IMR-90 (cell line): Measurements from ENCODE around the gene TEC. TPM values are rescaled to one million over a fixed set of nuclear protein-coding genes. Genes with fewer than 3 reads are reported as not detected.

Experiments used
- ATAC-seq: fragments of 200-7000 bp; cut with Tn5 transposase; 2 replicates; pipeline ENCODE4 v1.9.1; 2020; ENCODE audit warnings: low read depth, mild to moderate bottlenecking, moderate library complexity
- BruUV-seq: library from RNA; stranded (reverse); fragments of 400-500 nt; replicated peaks from 2 replicates; lab custom pipeline; 2021; lab: Mats Ljungman, UMichigan
- CTCF ChIA-PET: fragments of 300-600 bp; formaldehyde crosslinking; extraction: SDS; loops from one replicate; lab custom pipeline; 2021; ENCODE audit warnings: antibody characterized with exemption; lab: Yijun Ruan, JAX
- POLR2A ChIA-PET: fragments of 300-600 bp; sonication (Branson Sonifier 250); formaldehyde crosslinking; loops from one replicate; lab custom pipeline; 2022; ENCODE audit warnings: antibody characterized with exemption; ENCODE audit not compliant: unreplicated experiment; lab: Charles Lee
- DNase-seq: peaks from one replicate; pipeline ENCODE4 v3.0.0; 2013
- H2AFZ ChIP-seq: replicated peaks from 2 replicates; pipeline ENCODE3; 2013; ENCODE audit warnings: low read length, mild to moderate bottlenecking; ENCODE audit not compliant: poor library complexity
- H2AK5ac ChIP-seq: 2 replicates; pipeline ENCODE4 v1.6.1; 2013; ENCODE audit warnings: low read depth, low read length, inconsistent platforms
- H2AK9ac ChIP-seq: replicated peaks from 2 replicates; pipeline ENCODE3; 2013; ENCODE audit warnings: mild to moderate bottlenecking, low read depth, low read length, moderate library complexity; ENCODE audit not compliant: poor library complexity
- H2BK120ac ChIP-seq: 2 replicates; pipeline ENCODE4 v1.6.1; 2013; ENCODE audit warnings: low read depth, low read length, inconsistent platforms
- H2BK15ac ChIP-seq: 3 replicates; pipeline ENCODE4 v1.6.1; 2013; ENCODE audit warnings: low read depth, low read length, inconsistent platforms
- H2BK20ac ChIP-seq: 2 replicates; pipeline ENCODE4 v1.6.1; 2013; ENCODE audit warnings: low read depth, mild to moderate bottlenecking, inconsistent platforms, low read length, moderate library complexity
- H2BK5ac ChIP-seq: 2 replicates; pipeline ENCODE4 v1.6.1; 2013; ENCODE audit warnings: mild to moderate bottlenecking, low read depth, low read length, inconsistent platforms; ENCODE audit not compliant: poor library complexity, severe bottlenecking
- H3K14ac ChIP-seq: replicated peaks from 2 replicates; pipeline ENCODE4 v1.6.1; 2013; ENCODE audit warnings: low read depth, low read length, inconsistent platforms
- H3K18ac ChIP-seq: 2 replicates; pipeline ENCODE4 v1.6.1; 2013; ENCODE audit warnings: low read depth, low read length, control low read depth
- H3K23ac ChIP-seq: 2 replicates; pipeline ENCODE4 v1.6.1; 2013; ENCODE audit warnings: low read depth, low read length, inconsistent platforms
- H3K27ac ChIP-seq: 2 replicates; pipeline ENCODE4 v1.5.1; 2013; ENCODE audit warnings: mild to moderate bottlenecking, control low read depth, low read length; ENCODE audit not compliant: insufficient read depth
- H3K27me3 ChIP-seq: 2 replicates; pipeline ENCODE4 v1.6.1; 2013; ENCODE audit warnings: low read length; ENCODE audit not compliant: control insufficient read depth, insufficient read depth
- H3K36me3 ChIP-seq: 2 replicates; pipeline ENCODE4 v1.6.1; 2013; ENCODE audit warnings: low read length, mixed read lengths; ENCODE audit not compliant: control insufficient read depth, insufficient read depth
- H3K4ac ChIP-seq: 2 replicates; pipeline ENCODE4 v1.6.1; 2013; ENCODE audit warnings: low read depth, low read length, inconsistent platforms
- H3K4me1 ChIP-seq: 2 replicates; pipeline ENCODE4 v1.6.1; 2013; ENCODE audit warnings: low read length, mixed read lengths; ENCODE audit not compliant: control insufficient read depth, insufficient read depth
- H3K4me2 ChIP-seq: 2 replicates; pipeline ENCODE4 v1.6.1; 2013; ENCODE audit warnings: low read depth, mild to moderate bottlenecking, control low read depth, low read length, moderate library complexity
- H3K4me3 ChIP-seq: 2 replicates; pipeline ENCODE4 v1.5.1; 2013; ENCODE audit warnings: low read depth, mild to moderate bottlenecking, control low read depth, low read length, moderate library complexity; ENCODE audit not compliant: insufficient read depth
- H3K56ac ChIP-seq: 2 replicates; pipeline ENCODE4 v1.6.1; 2013; ENCODE audit warnings: low read length, inconsistent platforms; ENCODE audit not compliant: insufficient read depth; ENCODE audit errors: extremely low read depth
- H3K79me1 ChIP-seq, 2 experiments: 2 replicates each; pipeline ENCODE4 v1.6.1; 2013; ENCODE audit warnings: low read length in 2 of 2, inconsistent platforms in 1 of 2, low read depth in 1 of 2
- H3K9ac ChIP-seq: 2 replicates; pipeline ENCODE4 v1.6.1; 2013; ENCODE audit warnings: low read depth, low read length, control low read depth
- H3K9me1 ChIP-seq: 2 replicates; pipeline ENCODE4 v1.6.1; 2013; ENCODE audit warnings: low read length, inconsistent platforms; ENCODE audit not compliant: insufficient read depth
- H3K9me3 ChIP-seq: 2 replicates; pipeline ENCODE4 v1.6.1; 2013; ENCODE audit warnings: low read length; ENCODE audit not compliant: control insufficient read depth, insufficient read depth
- H4K20me1 ChIP-seq: 2 replicates; pipeline ENCODE4 v1.6.1; 2013; ENCODE audit warnings: low read length, inconsistent platforms; ENCODE audit not compliant: insufficient read depth
- H4K5ac ChIP-seq: 2 replicates; pipeline ENCODE4 v1.6.1; 2013; ENCODE audit warnings: mild to moderate bottlenecking, low read depth, low read length, control low read depth
- H4K8ac ChIP-seq, 2 experiments: 2 replicates each; pipeline ENCODE4 v1.6.1; 2013; ENCODE audit warnings: low read depth in 2 of 2, low read length in 2 of 2, control low read depth in 1 of 2, inconsistent platforms in 1 of 2
- H4K91ac ChIP-seq: 2 replicates; pipeline ENCODE4 v1.6.1; 2013; ENCODE audit warnings: low read depth, low read length, inconsistent platforms; ENCODE audit not compliant: insufficient read depth
- BHLHE40 ChIP-seq: fragments of 150-350 bp; IDR thresholded peaks from 2 replicates; pipeline ENCODE4 v1.6.1; 2016; ENCODE audit warnings: mild to moderate bottlenecking, low read depth, low read length
- CEBPB ChIP-seq: IDR thresholded peaks from 2 replicates; pipeline ENCODE4 v1.6.1; 2012; ENCODE audit warnings: low read depth, low read length, improper control_type of control experiment
- CHD1 ChIP-seq: IDR thresholded peaks from 2 replicates; pipeline ENCODE4 v1.6.1; 2012; ENCODE audit warnings: low read depth, low read length, improper control_type of control experiment
- CTCF ChIP-seq: conservative IDR thresholded peaks from 2 replicates; pipeline ENCODE4 v1.5.1; 2012; ENCODE audit warnings: mild to moderate bottlenecking, low read depth, low read length, improper control_type of control experiment
- ELK1 ChIP-seq: fragments of 150-350 bp; IDR thresholded peaks from 2 replicates; pipeline ENCODE4 v1.6.1; 2016; ENCODE audit warnings: low read depth, mild to moderate bottlenecking, low read length, moderate library complexity, borderline replicate concordance
- FOS ChIP-seq: fragments of 150-350 bp; IDR thresholded peaks from 2 replicates; pipeline ENCODE4 v1.6.1; 2016; ENCODE audit warnings: low read depth, low read length
- MAFK ChIP-seq: IDR thresholded peaks from 2 replicates; pipeline ENCODE4 v1.6.1; 2012; ENCODE audit warnings: low read depth, low read length, improper control_type of control experiment
- MAZ ChIP-seq: IDR thresholded peaks from 2 replicates; pipeline ENCODE4 v1.6.1; 2012; ENCODE audit warnings: low read depth, mild to moderate bottlenecking, low read length, improper control_type of control experiment, moderate library complexity, borderline replicate concordance
- MXI1 ChIP-seq: IDR thresholded peaks from 2 replicates; pipeline ENCODE4 v1.6.1; 2012; ENCODE audit warnings: low read depth, mild to moderate bottlenecking, low read length, moderate library complexity, borderline replicate concordance
- NFE2L2 ChIP-seq: fragments of 150-350 bp; IDR thresholded peaks from 2 replicates; pipeline ENCODE4 v1.6.1; 2016; ENCODE audit warnings: low read depth, mild to moderate bottlenecking, low read length
- POLR2A ChIP-seq: IDR thresholded peaks from 2 replicates; pipeline ENCODE4 v1.6.1; 2012; ENCODE audit warnings: mild to moderate bottlenecking, low read depth, low read length
- RAD21 ChIP-seq: IDR thresholded peaks from 2 replicates; pipeline ENCODE4 v1.6.1; 2012; ENCODE audit warnings: low read length, improper control_type of control experiment
- RCOR1 ChIP-seq: IDR thresholded peaks from 2 replicates; pipeline ENCODE4 v1.6.1; 2012; ENCODE audit warnings: mild to moderate bottlenecking, low read length, improper control_type of control experiment; ENCODE audit not compliant: insufficient replicate concordance
- RFX5 ChIP-seq: IDR thresholded peaks from 2 replicates; pipeline ENCODE4 v1.8.0; 2012; ENCODE audit warnings: low read depth, mild to moderate bottlenecking, low read length, moderate library complexity
- SMC3 ChIP-seq: fragments of 150-350 bp; IDR thresholded peaks from 2 replicates; pipeline ENCODE4 v1.6.1; 2016; ENCODE audit warnings: low read depth, mild to moderate bottlenecking, antibody characterized with exemption, low read length, moderate library complexity
- USF2 ChIP-seq: fragments of 150-350 bp; IDR thresholded peaks from 2 replicates; pipeline ENCODE4 v1.6.1; 2017; ENCODE audit warnings: mild to moderate bottlenecking, antibody characterized with exemption, low read length, low read depth
- WGBS, 2 experiments: methylation state at CpG; one replicate each; pipeline versions ENCODE4 v1.1.5 to v1.1.7; 2013; ENCODE audit warnings: missing lambda C conversion rate in 2 of 2; ENCODE audit not compliant: insufficient read length in 1 of 2; ENCODE audit errors: extremely low coverage in 2 of 2; 5-methylcytosine and 5-hydroxymethylcytosine counted together
- dilution Hi-C: fragments of 300-500 bp; cut with HindIII; formaldehyde crosslinking; loops from one replicate; pipeline ENCODE4 v1.14.3; 2018; ENCODE audit warnings: low sequenced_read_pairs; ENCODE audit not compliant: unreplicated experiment
- in situ Hi-C: fragments of 300-500 bp; cut with MboI; formaldehyde crosslinking; loops from 3 replicates; pipeline ENCODE4 v1.14.3; 2019; ENCODE audit warnings: low sequenced_read_pairs, inconsistent platforms, mixed read lengths
- intact Hi-C: fragments of 100-400 bp; cut with micrococcal nuclease; formaldehyde crosslinking; loops from 2 replicates; pipeline ENCODE4 v1.10.0; 2022
- polyA plus RNA-seq, 3 experiments: library from polyadenylated mRNA; depleted of rRNA; stranded (reverse); fragments of >200 nt; gene quantifications; 2 replicates each; pipeline ENCODE4 v1.2.3, GENCODE V29; 2012; ENCODE audit warnings: low replicate concordance in 1 of 3
- total RNA-seq: library from RNA; depleted of rRNA; stranded (reverse); fragments of >200 nt; gene quantifications from 2 replicates; pipeline ENCODE4 v1.2.3, GENCODE V29; 2012

The TEC gene
- total and polyA plus RNA-seq, 2 of the 4 experiments (the other 2 are of a cell fraction): 0.39 to 0.54 TPM

- no peak overlapping the region for H2AK9ac ChIP-seq
- intact Hi-C loops: no loop called here
- dilution Hi-C loops: no loop called here
- H3K14ac ChIP-seq: no peak overlapping the region
- H3K4me1 ChIP-seq: no peaks in the 10 kb centered on the region
- H3K27ac ChIP-seq: no peak overlapping the region
- H4K5ac ChIP-seq: no peak overlapping the region
- ATAC-seq (no peak), DNase-seq (no peak)
- no peaks in the 10 kb centered on the region for H3K9me3 ChIP-seq
- H3K56ac ChIP-seq: no peak overlapping the region
- no peak overlapping the region for H2BK15ac ChIP-seq
- H3K9me1 ChIP-seq: no peaks in the 10 kb centered on the region
- no peak for TF ChIP-seq RFX5
- TF ChIP-seq ELK1: no peak
- TF ChIP-seq FOS: no peak
- no peak for TF ChIP-seq POLR2A
- no peak for TF ChIP-seq MAFK
- no peak for TF ChIP-seq BHLHE40
- TF ChIP-seq SMC3: no peak
- no peak for TF ChIP-seq USF2
- TF ChIP-seq MAZ: no peak
- no peak for TF ChIP-seq CHD1
- no peak for TF ChIP-seq RCOR1
- no peak for TF ChIP-seq RAD21
- no peak for TF ChIP-seq CTCF
- TF ChIP-seq CEBPB: no peak
- no peak for TF ChIP-seq MXI1
- no peak for TF ChIP-seq NFE2L2
- H2BK120ac ChIP-seq: no peak overlapping the region
- in situ Hi-C loops: no loop called here
- ChIA-PET POLR2A (no interaction called here), CTCF (no interaction called here)
- no peak overlapping the region for H4K91ac ChIP-seq
- H3K27me3 ChIP-seq: no peaks in the 10 kb centered on the region
- no peak overlapping the region for H2BK5ac ChIP-seq
- no peak overlapping the region for H3K4me3 ChIP-seq
- no peak overlapping the region for H2BK20ac ChIP-seq
- no TSS peak for BruUV-seq
- 100% methylated on average over 1 of the region's 2 CpGs; no CpG with 5 or more reads in 1 of the 2 experiments for WGBS, 2 experiments
- no peak overlapping the region for H2AFZ ChIP-seq
- H3K4me2 ChIP-seq: no peak overlapping the region
- H3K79me1 ChIP-seq: no peaks in the 10 kb centered on the region
- no peaks in the 10 kb centered on the region for H3K36me3 ChIP-seq
- no peak overlapping the region for H3K18ac ChIP-seq
- no peaks in the 10 kb centered on the region for H4K20me1 ChIP-seq
- H3K4ac ChIP-seq: no peak overlapping the region
- H3K9ac ChIP-seq: no peak overlapping the region
- H2AK5ac ChIP-seq: no peak overlapping the region
- H4K8ac ChIP-seq: no peak overlapping the region
- no peak overlapping the region for H3K23ac ChIP-seq
These were observed 47.1 kb downstream of the TEC start for GRCh38 chr4:48222491-48222890.
